GM19372 (cell line): ENCODE results near the gene BFSP1.

ENCODE experiments used
- ATAC-seq: cut with Tn5 transposase; IDR thresholded peaks from one replicate; pipeline ENCODE4 v1.9.1; 2021; ENCODE audit warnings: mild to moderate bottlenecking, low read depth, moderate library complexity; ENCODE audit not compliant: unreplicated experiment

The BFSP1 gene

DNA sequence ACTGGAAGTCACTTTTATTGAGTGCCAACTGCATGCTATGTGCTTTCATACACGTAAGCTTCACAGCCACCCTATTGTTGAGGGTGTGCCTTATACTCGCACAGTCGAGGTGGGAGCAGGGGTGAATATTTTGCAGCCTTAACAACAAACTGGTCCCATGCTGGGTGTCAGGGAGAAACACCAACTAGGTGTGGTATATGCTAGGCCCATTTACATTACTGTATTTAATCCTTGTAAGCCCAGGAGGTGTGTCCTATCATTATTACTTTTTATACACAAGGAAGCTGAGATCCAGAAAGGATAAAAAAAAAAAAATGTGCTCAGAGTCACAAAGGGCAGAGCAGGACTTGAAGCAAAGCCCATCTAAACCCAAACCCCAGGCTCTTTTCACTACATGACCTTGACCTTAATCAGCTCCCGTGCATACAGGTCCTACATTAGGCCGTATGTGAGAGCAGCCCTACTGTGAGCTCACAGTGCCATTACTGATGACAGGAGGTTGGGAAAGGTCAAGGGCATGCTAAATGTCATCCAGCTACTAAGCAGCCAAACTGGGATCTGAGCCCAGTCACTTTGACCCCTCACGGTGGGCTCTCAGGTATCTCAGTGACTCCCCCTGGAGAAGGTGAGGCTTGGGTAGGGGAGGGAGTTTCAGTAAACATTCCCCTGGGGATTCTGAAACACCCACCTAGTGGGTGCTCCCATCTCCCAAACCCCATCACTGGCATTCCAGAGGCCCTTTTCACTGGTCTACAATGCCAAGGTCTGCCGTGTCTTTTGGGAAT, 61.7 kb downstream of the BFSP1 start:
- no peak for ATAC-seq

- ATAC-seq: no peak
Measured at GRCh38 chr20:17468073-17468840, 62.9 kb downstream of the BFSP1 start.

DNA sequence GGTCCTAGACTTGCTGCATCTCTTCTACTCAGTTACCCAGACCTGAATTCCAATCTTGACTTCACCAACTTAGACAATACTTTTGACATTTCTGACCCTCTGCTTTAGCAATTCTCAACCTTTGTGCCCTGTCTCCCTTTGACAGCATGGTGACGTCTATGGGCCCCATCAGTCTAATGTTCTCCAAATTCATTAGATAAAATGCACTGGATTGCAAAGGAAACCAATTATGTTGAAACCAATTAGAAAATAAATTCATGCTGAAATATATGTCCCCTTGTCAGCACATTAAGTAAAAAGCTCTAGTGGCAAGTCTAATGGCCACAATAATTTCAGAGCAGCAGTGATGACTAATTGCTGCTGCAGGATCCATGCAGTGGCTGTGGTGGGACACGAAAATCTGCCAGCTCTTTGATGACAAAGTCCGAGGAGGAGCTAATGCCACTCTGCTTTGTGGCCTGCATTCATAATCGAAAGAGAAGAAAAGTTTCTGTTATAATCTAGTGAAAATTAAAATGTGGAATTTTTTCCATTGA, 64.0 kb downstream of the BFSP1 start:
- ATAC-seq: no peak

GRCh38 chr20:17466641-17467040, 64.5 kb downstream of the BFSP1 start:
- no peak for ATAC-seq

DNA sequence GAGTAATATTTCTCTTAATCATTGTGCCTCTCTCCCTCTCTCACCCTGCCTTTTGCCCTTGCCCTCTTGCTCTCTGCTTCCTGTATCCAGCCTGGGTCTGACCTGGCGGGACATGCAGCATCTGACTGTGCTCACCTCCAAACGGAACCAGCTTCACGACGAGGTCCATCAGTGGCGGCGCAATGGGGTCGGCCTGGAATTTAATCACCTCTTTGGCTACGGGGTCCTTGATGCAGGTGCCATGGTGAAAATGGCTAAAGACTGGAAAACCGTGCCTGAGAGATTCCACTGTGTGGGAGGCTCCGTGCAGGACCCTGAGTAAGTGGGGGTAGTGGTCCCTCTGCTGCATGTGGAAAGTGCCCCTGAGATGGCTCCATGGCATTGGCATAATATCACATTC, 65.9 kb downstream of the BFSP1 start:
- no peak for ATAC-seq

GRCh38 chr20:17463711-17464110, 67.5 kb downstream of the BFSP1 start:
- ATAC-seq: no peak

DNA sequence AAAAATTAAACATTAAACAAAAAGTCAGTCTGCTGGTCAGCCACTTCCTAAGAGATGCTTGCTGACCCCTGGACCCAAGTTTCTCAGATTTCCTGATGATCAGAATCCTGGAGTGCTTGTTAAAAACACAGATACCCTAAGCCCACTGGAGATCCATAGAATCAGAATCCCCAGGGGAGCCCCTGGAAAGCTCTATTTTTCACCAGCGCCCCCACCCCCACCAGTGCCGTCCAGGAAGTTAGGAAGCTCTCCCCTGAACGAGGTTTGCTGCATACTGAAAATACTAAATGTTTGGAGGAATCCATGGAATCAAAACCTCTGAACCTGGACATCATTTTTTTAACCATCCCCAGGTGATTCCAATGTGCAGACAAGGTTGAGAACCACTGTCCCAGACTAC, 69.2 kb downstream of the BFSP1 start:
- ATAC-seq: no peak

GRCh38 chr20:17460119-17460518, 71.1 kb downstream of the BFSP1 start:
- no peak for ATAC-seq

- no peak for ATAC-seq
Measured at GRCh38 chr20:17457588-17458190, 73.5 kb downstream of the BFSP1 start.

DNA sequence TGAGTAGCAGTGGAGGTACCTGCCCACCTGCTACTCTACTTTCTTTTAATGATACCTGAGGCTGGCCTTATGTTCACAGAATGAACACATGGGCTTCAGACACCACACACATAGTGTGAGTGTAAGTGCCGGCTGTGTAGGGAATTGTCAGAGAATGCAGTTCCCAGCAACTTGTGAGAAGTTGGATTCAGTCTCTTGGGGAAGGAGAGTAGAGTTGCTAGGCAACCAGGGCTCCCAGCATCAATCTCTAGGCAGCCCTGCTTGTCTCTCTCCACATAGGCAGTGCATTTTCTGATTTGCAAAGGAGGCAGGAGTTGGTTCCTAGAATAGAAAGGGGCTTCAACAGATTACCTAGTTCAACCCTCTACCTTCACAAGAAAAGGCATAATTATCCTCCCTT, 74.1 kb downstream of the BFSP1 start:
- no peak for ATAC-seq

GRCh38 chr20:17456279-17456678, 74.9 kb downstream of the BFSP1 start:
- no peak for ATAC-seq

DNA sequence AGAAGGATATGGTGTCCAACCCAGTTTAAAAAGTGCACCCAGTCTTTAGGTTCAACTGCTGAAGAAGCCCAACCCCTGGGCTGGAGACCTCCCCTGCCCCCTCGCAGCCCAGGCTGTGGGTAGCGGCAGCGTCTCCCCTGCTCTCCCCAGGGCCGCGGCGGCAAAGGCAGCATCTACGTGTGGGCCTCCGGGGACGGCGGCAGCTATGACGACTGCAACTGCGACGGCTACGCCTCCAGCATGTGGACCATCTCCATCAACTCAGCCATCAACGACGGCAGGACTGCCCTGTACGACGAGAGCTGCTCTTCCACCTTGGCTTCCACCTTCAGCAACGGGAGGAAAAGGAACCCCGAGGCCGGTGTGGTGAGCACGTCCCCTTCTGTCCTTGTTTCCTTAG, 77.6 kb downstream of the BFSP1 start:
- ATAC-seq: no peak

- ATAC-seq: no peak
Measured at GRCh38 chr20:17452441-17452840, 78.7 kb downstream of the BFSP1 start.

DNA sequence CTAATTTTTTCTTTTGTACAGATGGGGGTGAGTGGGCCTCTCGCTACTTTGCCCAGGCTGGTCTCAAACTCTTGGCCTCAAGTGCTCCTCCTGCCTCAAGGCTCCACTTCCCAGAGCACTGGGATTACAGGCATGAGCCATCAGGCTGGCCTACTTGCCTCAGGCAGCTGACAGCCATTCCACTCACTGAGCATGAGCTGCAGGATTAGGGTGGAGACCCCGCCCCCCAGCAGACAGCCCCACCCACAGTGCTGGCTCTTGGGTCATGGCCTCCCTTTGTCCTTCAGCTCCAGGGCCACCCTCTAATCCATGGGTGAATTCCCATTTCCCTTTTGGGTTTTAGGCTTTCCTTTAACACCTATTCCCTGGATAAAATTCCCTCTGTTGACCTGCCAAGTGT, 82.1 kb downstream of the BFSP1 start:
- no peak for ATAC-seq

- ATAC-seq: no peak
Measured at GRCh38 chr20:17448071-17448470, 83.1 kb downstream of the BFSP1 start.

GRCh38 chr20:17446171-17446570, 85.0 kb downstream of the BFSP1 start:
- ATAC-seq: no peak

GRCh38 chr20:17445543-17445942, 85.6 kb downstream of the BFSP1 start:
- no peak for ATAC-seq

DNA sequence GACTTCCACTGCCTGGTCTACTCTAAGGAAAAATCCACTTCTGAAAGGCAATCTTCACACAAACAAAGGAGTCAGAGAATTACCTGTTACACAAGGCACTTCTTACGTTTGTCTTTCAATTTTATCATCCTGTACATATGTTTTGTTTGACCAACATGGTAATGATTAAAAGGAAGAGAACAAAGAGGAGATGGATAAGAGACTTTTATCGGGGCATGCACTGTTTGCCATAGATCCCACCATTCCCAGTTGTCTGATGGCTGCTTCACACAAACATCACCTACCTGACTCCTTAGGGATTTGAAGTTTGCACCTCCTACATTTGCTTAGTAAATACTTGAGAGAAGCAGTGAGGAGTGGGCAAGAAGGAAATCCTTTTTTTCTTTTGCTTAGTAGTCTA, 87.1 kb downstream of the BFSP1 start:
- no peak for ATAC-seq
